Fibroblast of lung (primary cell): ENCODE data around the gene RPRD1B. TPM values are rescaled to one million over a fixed set of nuclear protein-coding genes. Genes with fewer than 3 reads are reported as not detected.

Experiments
- DNase-seq, 2 donors: peaks; one replicate each; pipeline versions ENCODE4 v3.0.0 to v3.0.0-alpha.2; 2010; ENCODE audit warnings: low read depth in 2 of 2
- H2AFZ ChIP-seq: 2 replicates; pipeline ENCODE4 v1.5.1; 2012; ENCODE audit warnings: low read length, control low read depth, inconsistent platforms
- H3K27ac ChIP-seq: 2 replicates; pipeline ENCODE4 v1.5.1; 2011; ENCODE audit warnings: low read length, control low read depth; ENCODE audit not compliant: insufficient read depth
- H3K27me3 ChIP-seq: 2 replicates; pipeline ENCODE4 v1.5.1; 2011; ENCODE audit warnings: mild to moderate bottlenecking, low read length; ENCODE audit not compliant: control insufficient read depth, insufficient read depth
- H3K36me3 ChIP-seq: 2 replicates; pipeline ENCODE4 v1.5.1; 2011; ENCODE audit warnings: low read length; ENCODE audit not compliant: control insufficient read depth, insufficient read depth
- H3K4me1 ChIP-seq: 2 replicates; pipeline ENCODE4 v1.5.1; 2011; ENCODE audit warnings: low read length; ENCODE audit not compliant: control insufficient read depth, insufficient read depth; ENCODE audit errors: extremely low read depth
- H3K4me2 ChIP-seq: 2 replicates; pipeline ENCODE4 v1.5.1; 2011; ENCODE audit warnings: low read length, control low read depth; ENCODE audit not compliant: insufficient read depth; ENCODE audit errors: extremely low read depth
- H3K4me3 ChIP-seq, 4 experiments: fragments of 200-600 bp in 1 of 4; sonication (generic) in 1 of 4; replicated peaks in 1 of 4; 2 replicates each; pipeline ENCODE4 v1.5.1; 2011 to 2016; ENCODE audit warnings: low read length in 4 of 4, low read depth in 3 of 4, mild to moderate bottlenecking in 3 of 4, control low read depth in 2 of 4, inconsistent platforms in 1 of 4, mixed read lengths in 1 of 4; ENCODE audit not compliant: insufficient read depth in 1 of 4; ENCODE audit errors: control extremely low read depth in 1 of 4
- H3K79me2 ChIP-seq: 2 replicates; pipeline ENCODE4 v1.5.1; 2012; ENCODE audit warnings: mild to moderate bottlenecking, low read length, inconsistent platforms; ENCODE audit not compliant: control insufficient read depth, insufficient read depth
- H3K9ac ChIP-seq: 2 replicates; pipeline ENCODE4 v1.5.1; 2011; ENCODE audit warnings: mild to moderate bottlenecking, low read length, control low read depth; ENCODE audit not compliant: insufficient read depth
- H3K9me3 ChIP-seq: 2 replicates; pipeline ENCODE4 v1.5.1; 2012; ENCODE audit warnings: low read depth, low read length; ENCODE audit not compliant: control insufficient read depth, insufficient read depth
- H4K20me1 ChIP-seq: 2 replicates; pipeline ENCODE4 v1.5.1; 2011; ENCODE audit warnings: low read length; ENCODE audit not compliant: control insufficient read depth, insufficient read depth; ENCODE audit errors: extremely low read depth
- CTCF ChIP-seq, 2 donors: IDR thresholded peaks in 1 of 2; conservative IDR thresholded peaks in 1 of 2; 1 replicate in 1 of 2; 2 replicates in 1 of 2; pipeline ENCODE4 v1.5.1; 2011 to 2012; ENCODE audit warnings: low read length in 2 of 2, control low read depth in 1 of 2, inconsistent platforms in 1 of 2, low read depth in 1 of 2, mild to moderate bottlenecking in 1 of 2
- EZH2 ChIP-seq: IDR thresholded peaks from 2 replicates; pipeline ENCODE4 v1.5.1; 2012; ENCODE audit warnings: low read length, control low read depth, mild to moderate bottlenecking; ENCODE audit errors: missing control alignments
- polyA plus RNA-seq, 2 donors: library from polyadenylated mRNA; depleted of rRNA in 1 of 2; stranded (reverse) in 1 of 2; unstranded in 1 of 2; fragments of >200 nt; gene quantifications; 2 replicates each; pipeline ENCODE4 v1.2.1, GENCODE V29; 2011 to 2012; ENCODE audit warnings: missing spikeins in 1 of 2
- total RNA-seq: library from RNA; depleted of rRNA; stranded (reverse); fragments of >200 nt; gene quantifications from 2 replicates; pipeline ENCODE4 v1.2.1, GENCODE V29; 2014

The RPRD1B gene
- total and polyA plus RNA-seq, 2 donors (not counting 1 experiment from before 2014, with no cell fraction given), result 23.8 to 23.9 TPM

DNA sequence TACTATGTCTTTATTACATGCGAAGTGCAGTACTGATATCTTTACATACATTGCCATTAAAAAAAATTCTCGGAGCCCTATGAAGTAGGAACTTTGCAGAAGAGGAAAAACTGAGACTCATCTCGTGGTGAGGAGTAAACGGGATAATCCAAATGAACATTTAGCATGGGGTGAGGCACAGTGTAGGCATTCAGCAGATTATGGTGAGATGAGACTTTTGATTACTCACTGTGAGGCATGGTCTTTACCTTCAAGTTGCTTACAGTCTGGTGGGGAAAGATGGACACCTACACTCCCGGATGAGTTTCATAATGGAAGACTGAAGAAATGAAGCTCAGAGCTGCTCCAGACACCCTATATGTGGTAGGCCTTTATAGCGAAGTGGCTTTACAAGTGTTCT, 1.4 kb downstream of the RPRD1B start:
- no peak overlapping the region for H3K27ac ChIP-seq
- no peaks in the 10 kb centered on the region for H3K27me3 ChIP-seq
- no peaks in the 10 kb centered on the region for H3K36me3 ChIP-seq
- no peak overlapping the region for H3K9ac ChIP-seq
- H3K4me2 ChIP-seq, result peak overlapping the region; percentile 86
- TF ChIP-seq EZH2 (no peak), CTCF (conservative IDR thresholded peaks at IDR 0.05 in 1 of 2, IDR thresholded peaks at IDR 0.05 in 1 of 2; ENCODE audit: low read depth in 1 of 2, low read length in 2 of 2) (no peak)
- peaks cover 68% of the 10 kb centered on the region for H3K79me2 ChIP-seq
- H3K9me3 ChIP-seq, result no peaks in the 10 kb centered on the region
- no peaks in the 10 kb centered on the region for H4K20me1 ChIP-seq
- H3K4me1 ChIP-seq, result peaks cover 6% of the 10 kb centered on the region
- DNase-seq, result peak in 1 of 2 donors; percentile 25
- H2AFZ ChIP-seq, result no peak overlapping the region
- H3K4me3 ChIP-seq, result peak overlapping the region; percentile 83 to 95 (median 87)

DNA sequence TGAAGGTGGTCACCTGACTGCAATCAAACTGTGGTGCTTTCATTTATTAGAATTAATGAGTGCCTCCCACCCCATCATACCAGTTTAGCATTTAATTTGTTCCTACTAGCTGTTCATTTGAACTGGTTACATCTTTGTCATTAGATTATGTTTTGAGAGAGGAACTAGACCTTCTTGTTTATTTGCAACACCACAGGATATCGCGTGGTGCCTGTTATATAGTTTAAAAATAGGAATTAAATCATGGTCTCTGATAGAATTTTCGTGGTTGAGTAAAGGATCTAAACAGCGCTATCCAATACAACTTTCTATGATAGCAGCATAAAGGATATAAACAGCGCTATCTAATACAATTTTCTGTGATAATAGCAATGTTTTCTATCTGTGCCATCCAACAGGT, 2.8 kb downstream of the RPRD1B start:
- TF ChIP-seq EZH2, result no peak
- no peak for TF ChIP-seq CTCF (conservative IDR thresholded peaks at IDR 0.05 in 1 of 2, IDR thresholded peaks at IDR 0.05 in 1 of 2; ENCODE audit: low read depth in 1 of 2, low read length in 2 of 2)
- Histone ChIP-seq H3K4me3 (no peak overlapping the region), H3K9me3 (no peaks in the 10 kb centered on the region), H3K4me1 (peaks cover 6% of the 10 kb centered on the region), H3K79me2 (peaks cover 61% of the 10 kb centered on the region), H4K20me1 (no peaks in the 10 kb centered on the region), H3K9ac (no peak overlapping the region), H2AFZ (no peak overlapping the region), H3K36me3 (no peaks in the 10 kb centered on the region), H3K27ac (no peak overlapping the region), H3K4me2 (no peak overlapping the region), H3K27me3 (no peaks in the 10 kb centered on the region)
- no peak for DNase-seq

DNA sequence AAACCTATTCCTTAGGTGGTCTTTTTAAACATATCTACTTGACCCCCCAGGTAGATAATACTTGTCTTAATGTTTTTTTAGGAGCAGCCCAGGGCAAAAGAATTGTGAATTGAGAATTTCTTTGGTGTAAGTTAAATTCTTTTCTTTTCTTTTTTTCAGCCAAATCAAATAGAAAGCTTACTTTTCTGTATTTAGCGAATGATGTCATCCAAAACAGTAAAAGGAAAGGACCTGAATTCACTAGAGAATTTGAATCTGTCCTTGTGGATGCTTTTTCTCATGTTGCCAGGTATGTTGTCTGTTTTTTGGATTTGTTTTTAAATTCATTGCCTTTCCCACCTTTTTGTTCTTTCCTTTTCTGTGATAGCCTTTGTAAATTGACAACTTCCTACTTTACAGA, 6.7 kb downstream of the RPRD1B start:
- Histone ChIP-seq H2AFZ (no peak overlapping the region), H4K20me1 (no peaks in the 10 kb centered on the region), H3K9ac (no peak overlapping the region), H3K4me2 (no peak overlapping the region), H3K9me3 (no peaks in the 10 kb centered on the region), H3K36me3 (peaks cover 2% of the 10 kb centered on the region), H3K27me3 (no peaks in the 10 kb centered on the region), H3K4me1 (peaks cover 5% of the 10 kb centered on the region), H3K79me2 (peaks cover 39% of the 10 kb centered on the region), H3K27ac (no peak overlapping the region), H3K4me3 (no peak overlapping the region)
- DNase-seq, result no peak
- TF ChIP-seq EZH2 (no peak), CTCF (conservative IDR thresholded peaks at IDR 0.05 in 1 of 2, IDR thresholded peaks at IDR 0.05 in 1 of 2; ENCODE audit: low read depth in 1 of 2, low read length in 2 of 2) (no peak)
